GM04504 (cell line): ENCODE results near the gene FAM111B.
"Not testable (repeated sequence)": the region's sequence is repeated elsewhere in the genome, so short reads cannot be mapped to it uniquely, and the experiment has no call there.

Experiments
- DNase-seq: peaks from one replicate; pipeline ENCODE4 v3.0.0-alpha.2; 2012; ENCODE audit warnings: low read depth

Gene FAM111B, protein sequence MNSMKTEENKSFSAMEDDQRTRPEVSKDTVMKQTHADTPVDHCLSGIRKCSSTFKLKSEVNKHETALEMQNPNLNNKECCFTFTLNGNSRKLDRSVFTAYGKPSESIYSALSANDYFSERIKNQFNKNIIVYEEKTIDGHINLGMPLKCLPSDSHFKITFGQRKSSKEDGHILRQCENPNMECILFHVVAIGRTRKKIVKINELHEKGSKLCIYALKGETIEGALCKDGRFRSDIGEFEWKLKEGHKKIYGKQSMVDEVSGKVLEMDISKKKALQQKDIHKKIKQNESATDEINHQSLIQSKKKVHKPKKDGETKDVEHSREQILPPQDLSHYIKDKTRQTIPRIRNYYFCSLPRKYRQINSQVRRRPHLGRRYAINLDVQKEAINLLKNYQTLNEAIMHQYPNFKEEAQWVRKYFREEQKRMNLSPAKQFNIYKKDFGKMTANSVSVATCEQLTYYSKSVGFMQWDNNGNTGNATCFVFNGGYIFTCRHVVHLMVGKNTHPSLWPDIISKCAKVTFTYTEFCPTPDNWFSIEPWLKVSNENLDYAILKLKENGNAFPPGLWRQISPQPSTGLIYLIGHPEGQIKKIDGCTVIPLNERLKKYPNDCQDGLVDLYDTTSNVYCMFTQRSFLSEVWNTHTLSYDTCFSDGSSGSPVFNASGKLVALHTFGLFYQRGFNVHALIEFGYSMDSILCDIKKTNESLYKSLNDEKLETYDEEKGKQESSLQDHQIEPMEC

DNA sequence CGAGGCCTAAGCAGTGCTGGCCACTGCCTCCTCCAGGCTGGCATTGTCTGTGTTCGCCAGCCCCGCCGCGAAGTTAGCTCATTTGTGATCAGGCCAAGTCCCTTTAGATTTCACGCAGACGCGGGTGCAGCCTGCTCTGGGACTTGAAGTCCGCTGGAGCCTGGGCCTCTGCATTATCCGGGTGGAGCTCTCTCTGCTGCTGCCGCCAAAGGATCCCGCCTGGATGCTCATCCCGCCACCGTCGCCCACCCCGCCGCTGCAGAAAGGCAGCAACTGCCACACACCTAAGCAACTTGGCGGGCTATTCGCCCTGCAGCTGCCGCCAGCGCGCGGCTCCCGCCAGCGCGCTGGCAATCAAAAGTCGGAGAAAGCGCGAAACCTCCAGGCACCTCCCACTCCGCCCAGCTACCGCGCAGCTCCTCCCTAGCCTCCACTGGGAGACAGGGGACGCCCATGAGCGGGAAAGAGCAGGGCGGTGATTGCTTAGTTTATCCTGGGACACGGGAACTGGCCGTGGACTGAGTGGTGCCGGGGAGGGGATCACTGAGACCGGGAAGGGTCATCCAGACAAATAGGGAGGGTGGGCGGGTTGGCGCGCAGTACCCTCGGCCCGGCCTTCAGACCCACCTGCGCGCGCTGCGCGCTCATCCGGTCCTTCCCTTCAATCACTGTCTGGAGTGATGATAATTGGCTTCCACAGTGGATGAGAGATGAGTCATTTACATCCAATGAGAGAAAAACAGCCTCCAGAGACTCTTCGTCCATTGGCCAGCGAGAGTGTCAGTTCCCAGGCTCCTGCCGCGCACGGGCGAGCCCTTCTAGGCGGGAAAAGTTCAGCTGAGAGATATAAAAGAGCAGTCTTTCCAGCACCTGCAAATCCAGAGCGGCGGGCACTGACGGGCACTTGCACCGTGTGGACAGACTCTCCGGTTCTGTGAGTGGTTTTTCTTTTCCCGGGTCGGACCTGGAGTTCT, at the start of gene FAM111B:
TSS of gene FAM111B (plus strand) at position 875 of the 974 bp plus-strand sequence. CDS start 2,389 bp downstream, outside the sequence.
- DNase-seq, result peak; percentile 76

DNA sequence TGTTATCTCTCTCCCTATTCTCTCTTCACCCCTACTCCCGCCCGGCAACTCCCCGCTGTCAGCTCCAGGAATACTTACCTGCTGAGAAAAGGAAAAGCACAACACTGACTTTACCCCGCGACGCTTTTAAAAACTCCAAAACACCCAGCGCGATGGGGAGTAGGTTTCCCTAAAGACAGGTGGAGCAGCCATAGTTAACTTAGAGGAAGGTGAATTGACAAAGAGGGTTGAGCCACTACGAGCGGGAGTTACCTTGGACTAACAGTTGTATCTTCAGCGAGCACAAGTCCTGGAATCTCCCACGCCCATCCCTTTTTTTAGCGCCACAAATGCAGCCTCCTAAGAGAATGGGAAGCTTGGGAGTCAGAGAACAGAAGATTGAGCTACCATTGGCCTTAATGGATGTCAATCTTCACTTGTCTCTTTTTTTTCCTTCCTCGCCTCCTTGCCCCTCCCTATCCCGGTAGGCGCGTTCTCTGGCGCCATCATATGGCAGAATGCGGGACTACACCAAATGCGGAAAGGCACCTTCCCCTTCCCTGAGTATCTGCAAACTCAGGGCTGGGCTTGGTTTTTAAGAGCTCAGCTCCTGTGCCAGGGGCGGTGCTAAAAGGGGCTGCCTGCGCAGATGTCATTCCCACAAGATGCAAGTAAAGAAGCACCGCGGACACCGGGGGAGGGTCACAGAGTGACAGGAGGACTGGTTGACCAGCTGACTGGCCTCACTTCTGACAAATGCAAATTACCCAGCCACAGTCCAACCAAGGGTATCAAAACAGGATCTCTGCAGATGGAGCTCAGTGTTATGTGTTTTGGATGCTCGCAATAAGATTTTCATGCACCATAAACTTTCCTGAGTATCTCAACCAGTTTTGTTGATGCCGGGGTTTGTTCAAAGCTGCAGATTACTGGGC, 48.7 kb upstream of the FAM111B start:
- DNase-seq, result peak; percentile 50

DNA sequence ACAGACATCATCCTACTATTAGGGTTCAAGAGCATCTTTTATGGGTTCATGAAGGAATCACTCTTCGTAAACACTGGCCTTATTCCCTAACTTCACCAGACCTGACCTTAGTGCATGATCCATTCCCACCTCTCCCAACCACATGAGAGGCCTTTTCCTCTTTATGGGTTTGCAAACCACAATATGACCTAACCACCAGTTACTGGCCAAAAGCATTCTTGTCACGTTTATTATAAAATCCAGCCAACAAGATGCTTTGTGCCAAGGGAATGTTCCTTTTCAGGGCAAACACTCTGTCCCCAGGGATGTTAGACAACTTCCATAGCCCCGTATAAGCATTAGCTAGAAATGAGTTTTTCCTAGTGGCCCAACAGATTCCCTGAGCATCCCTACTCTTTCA, 46.9 kb upstream of the FAM111B start:
- not testable (repeated sequence) for DNase-seq

DNA sequence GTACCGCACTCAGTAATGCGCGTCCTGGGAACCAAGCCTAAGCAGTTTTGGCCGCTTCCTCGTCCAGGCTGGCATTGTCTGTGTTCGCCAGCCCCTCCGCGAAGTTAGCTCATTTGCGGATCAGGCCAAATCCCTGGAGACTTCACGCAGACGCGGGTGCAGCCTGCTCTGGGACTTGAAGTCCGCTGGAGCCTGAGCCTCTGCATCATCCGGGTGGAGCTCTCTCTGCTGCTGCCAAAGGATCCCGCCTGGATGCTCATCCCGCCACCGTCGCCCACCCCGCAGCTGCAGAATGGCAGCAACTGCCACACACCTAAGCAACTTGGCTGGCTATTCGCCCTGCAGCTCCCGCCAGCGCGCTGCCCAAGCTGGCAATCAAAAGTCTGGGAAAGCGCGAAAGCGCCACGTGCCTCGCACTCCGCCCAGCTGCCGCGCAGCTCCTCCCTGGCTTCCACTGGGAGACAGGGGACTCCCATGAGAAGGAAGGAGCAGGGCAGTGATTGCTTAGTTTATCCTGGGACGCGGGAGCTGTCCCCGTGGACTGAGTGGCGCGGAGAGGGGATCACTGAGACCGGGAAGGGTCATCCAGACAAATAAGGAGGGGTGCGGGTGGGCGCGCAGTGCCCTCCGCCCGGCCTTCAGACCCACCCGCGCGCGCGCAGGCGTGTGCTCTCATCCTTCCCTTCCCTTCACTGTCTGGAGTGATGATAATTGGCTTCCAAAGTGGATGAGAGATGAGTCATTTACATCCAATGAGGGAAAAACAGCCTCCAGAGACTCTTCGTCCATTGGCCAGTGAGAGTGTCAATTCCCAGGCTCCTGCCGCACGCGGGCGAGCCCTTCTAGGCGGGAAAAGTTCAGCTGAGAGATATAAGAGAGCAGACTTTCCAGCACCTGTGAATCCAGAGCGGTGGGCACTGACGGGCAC, 44.2 kb upstream of the FAM111B start:
- DNase-seq, result no peak

DNA sequence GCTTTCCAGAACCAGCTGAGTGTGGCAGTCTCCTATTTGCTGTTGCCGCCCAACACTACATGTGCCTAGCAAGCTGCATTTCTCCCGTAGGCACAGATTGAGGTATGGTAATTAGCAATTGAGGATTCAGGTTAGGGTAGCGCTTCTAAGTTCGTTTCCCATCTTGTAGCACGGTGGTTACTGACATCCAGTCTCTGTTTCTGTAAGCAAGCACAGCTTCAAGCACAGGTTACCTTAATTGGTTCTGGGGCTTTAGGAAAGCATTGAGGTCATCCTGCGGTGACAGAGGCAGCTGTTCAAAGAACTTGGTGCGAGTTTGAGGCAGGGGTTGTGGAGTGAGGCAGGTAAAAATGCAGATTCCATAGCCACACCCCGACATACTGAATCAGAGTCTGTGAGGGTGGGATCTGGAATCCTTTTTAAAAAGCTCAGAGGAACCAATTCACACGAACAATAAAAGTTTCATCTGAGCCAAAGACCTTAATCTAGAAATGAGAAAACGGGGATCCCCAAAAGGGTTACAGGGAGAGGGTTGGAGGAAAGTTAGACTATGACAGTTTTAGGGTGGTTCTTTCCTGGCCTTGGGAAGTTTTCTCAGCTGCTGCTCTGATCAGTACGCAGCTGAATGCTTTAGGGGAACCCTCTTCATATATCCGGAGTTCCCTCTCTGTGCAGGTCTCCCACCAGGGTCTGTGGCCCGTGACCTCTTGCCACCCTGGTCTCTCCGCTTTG, 42.9 kb upstream of the FAM111B start:
- not testable (repeated sequence) for DNase-seq

DNA sequence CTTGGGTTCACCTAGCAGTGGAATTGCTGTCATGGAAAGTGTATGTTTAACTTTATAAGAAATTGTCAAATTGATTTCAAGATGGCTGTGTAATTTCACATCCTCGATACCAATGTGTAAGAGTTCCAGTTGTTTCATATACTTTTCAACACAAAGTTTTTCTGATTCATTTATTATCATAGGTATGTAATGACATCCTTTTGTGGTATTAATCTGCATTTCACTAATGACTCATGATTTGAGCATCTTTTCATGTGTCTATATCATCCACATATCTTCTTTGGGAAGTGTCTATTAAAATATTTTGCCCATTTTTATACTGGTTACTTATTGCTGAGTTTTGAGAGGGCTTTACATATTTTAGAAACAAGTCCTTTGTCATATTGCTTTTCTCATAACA, 38.0 kb upstream of the FAM111B start:
- no peak for DNase-seq

DNA sequence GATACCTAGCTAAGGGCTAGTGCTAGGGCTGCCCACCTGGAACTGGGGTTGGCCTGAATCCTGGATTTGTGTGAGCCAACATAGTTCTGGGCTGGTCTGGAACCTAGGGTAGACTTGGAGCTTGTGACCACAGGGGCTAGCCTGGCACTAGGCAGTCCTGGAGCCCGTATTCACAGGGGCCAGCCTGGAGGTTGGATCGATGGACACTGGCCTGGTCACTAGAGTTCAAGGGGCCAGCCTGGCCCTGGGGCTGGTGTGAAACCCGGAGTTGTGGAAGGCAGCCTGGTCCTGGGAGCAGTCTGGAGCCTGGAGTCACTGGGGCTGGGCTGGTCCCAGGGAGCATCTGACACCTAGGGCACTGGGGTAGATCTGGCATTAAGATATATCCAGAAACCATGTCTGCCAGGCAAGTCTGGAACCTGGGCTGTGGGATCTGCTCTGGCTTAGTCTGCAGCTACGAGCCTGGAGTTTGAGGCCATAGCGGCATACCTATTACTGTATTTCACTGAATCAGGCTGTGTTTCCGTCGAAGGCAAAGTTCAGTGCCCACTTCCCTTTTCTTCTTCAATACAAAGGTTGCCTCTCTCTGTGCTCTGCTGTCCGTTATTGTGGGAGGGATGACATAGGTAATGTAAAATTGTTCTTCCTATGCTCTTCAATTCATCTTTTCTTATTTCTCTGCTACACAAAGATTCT, 30.0 kb upstream of the FAM111B start:
- DNase-seq, result no peak

DNA sequence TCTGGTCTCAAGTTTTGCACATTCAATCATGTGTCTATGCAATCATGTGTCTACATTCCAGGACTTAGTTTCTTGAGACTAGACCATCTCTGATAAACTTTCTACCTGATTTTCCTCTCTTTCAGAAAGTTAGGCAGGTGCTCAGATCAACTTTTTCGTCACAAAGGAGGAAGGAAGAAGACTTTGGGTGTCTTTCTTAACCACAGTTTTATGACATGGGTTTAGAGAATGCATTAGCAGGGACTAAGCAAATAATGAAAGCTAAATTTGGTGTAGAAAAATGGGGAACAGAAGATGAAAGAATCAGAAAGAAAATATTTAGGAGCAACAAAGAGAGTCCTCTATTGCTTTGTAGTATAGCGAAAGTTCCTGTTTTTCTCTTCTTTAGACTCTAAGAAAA, 28.6 kb upstream of the FAM111B start:
- DNase-seq, result no peak

DNA sequence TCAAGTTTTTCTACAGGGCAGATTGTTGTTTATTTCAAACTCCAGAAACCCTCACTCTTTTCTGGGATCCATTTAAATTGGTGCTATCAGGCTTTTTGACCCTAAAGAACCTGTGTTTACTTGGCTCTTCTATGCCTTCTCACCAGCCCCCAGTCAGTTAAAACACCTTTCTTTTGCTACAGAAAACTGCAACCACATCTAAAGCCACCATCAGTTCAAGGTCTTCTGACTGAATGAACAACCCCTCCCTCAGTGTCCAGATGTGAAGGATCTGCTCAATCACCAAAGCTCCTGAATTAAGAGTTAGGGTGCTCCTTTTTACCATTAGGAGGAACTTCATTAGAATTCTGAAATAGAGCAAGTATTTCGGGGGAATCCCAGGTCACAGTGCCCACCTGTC, 28.0 kb upstream of the FAM111B start:
- no peak for DNase-seq

DNA sequence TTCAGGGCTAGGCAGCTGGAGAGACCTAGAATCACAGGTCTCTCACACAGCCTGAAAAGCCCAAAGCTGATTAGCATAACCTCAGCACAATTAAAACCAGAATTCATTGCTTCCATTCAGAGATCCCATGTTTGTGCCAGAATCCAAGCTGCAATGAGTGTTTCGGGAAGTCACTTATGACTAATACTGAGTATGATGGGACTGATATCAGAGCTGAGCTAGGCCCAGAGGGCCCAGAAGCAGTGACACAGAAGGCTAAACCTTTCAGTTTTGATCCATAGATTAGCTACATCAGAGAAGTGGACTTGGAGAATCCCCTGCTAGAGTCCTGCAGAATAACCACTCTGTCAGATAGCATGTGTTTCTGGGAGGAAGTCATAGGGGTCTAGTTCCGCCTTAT, 26.6 kb upstream of the FAM111B start:
- not testable (repeated sequence) for DNase-seq

DNA sequence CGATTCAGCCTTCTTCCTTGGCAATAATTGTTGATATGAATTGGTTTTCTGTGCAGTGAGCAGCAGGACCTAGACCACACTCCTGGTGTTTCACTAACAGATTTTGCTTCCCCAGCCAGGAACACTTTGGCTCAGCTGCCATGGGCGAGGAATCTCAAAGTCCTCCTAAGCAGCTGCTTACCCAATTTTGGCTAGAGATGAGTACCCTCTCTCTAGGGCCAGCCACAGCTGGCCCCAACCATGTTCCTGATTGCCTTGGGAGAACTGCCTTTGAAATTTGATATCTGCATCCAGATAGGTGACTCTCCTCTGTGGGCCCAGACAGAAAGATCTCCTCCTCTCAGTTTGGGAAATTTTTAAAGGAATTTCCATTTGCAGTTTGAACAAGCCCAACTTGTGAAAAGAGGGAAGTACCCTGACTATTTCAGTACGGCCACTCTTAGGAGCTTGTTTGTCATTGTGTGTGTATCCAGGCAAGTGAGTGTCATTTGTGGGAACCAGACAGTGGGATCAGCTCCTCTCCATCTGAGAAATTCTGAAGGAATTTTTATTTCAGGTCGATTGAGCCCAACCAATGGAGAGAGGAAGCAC, 25.5 kb upstream of the FAM111B start:
- not testable (repeated sequence) for DNase-seq

DNA sequence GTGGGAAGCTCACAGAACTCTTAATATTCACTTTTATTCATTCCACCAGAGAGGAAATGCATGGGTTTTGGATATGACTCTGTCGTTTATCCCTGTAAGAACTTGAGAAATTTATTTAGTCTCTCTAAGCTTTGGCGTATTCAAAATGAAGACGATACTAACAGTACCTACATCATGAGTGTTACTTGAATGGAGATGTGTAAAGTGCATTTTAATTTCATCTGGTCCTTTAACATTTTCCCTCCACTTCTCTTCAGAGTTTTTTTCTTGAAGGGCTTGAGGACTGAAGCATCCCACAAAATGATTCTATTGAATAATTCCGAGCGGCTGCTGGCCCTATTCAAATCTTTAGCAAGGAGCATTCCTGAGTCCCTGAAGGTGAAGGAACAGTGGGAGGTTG, 21.0 kb upstream of the FAM111B start, which contains the start of gene GLYATL1B:
TSS of gene GLYATL1B (plus strand) at position 301 of the 400 bp plus-strand sequence. CDS start at position 301, 0 bp downstream.
- DNase-seq, result not testable (repeated sequence)

DNA sequence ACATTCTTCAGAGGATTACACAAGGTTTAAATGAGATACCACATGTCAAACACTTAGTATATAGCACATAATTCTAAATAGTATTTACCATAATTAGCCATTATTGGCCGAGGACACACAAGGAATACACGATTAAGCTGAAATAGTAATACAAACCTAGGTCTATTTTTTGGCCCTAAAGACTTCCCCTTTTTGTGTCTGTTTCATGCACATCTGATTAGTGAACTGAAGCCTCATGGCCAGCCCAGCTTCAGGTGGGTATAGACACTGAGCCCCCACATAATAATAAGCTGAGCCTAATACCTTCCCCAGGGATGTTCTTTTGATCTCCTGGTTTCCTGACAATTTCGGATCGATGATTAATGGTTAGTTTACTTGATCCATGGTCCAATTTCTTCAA, 18.9 kb upstream of the FAM111B start:
- no peak for DNase-seq

DNA sequence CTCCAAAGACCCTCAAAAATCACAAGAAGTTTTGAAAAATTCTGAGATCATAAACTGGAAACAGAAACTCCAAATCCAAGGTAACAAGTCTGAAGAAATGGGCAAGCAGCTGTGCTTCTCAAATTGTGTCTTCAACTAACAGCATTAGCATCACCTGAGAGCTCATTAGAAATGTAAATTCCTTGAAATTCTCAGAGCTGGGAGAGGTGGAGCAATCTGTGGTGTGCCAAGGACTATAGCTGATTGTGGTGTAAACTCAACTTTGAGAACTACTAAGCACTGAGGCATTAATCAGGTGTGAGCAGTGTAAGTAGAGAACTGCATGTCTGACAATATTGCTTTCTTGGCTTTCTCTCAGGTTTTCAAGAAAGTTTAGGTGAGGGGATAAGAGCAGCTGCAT, 13.5 kb upstream of the FAM111B start:
- not testable (repeated sequence) for DNase-seq

DNA sequence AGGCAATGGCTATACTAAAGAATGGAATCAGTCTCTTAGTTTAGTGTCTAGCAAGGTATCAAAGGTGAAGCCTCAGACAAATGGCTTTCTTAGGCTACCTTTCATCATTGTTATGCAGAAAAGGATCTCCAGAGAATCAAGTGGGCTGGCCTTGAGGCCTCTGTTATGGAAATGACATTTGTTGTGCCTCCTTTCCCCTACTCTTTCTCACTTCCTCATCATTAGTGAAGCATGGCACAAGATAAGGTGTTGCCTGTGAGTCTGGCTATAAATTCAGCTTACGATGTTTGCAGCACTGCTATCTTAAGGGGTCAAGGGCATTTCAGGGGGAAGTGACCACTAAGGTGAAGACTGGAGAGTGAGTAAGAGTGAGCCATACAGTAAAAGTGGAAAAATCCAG, 11.8 kb upstream of the FAM111B start:
- not testable (repeated sequence) for DNase-seq

DNA sequence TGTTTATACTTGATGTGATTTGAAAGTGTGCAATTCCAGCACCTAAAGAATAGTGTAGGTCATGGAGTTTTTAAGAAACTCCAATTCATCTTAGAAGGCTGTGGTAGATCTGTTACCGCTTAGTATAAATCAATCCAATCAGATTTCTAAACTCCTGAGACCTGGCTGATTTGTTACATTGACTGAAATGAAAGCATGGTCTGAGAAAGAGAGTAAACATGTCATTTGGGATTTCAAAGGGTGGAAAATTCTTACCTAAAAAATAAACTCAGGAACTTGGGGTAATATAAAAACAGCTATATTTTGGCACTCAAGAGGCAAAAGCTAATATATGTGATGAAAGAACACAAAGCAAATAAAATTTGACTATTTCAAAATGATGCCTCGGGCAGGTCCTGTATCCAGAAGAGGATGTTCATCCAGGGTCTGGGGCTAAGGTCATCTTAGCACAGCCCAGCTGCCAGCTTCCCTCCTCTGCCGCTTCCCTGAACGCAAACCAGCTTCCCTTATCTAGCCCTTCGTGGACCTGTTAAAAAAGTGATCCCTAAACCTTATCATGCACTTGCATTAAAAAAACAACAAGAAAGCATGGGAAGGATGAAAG, 11.0 kb upstream of the FAM111B start:
- DNase-seq, result not testable (repeated sequence)

DNA sequence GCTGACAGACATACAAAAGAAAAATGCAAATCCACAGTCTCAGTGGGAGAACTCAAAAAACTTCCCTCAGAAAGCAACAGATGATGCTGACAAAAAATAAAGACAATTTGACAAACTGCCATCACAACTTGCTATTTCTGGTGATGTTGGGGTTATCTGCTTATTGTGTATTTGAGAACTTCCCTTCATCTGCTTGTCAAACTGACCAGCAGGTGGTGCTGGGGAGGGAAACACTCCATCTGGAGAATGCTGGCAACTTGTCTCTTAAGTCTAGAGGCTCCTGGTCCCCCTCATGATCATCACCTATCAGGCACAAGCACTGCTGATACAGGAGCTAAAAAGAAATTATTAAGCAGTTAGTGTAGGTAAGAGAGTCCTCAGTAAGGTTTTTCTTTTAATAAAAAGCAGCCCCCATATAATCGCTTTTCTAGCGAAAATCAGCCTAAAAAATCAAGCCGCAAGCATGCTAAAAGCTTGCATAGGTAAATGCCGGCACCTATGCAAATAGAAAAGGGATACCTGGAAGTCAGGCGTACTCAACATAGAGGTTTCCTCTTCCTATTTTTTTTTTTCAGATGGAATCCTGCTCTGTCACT, 9.8 kb upstream of the FAM111B start:
- DNase-seq, result no peak
